DOHH2 (cell line): ENCODE data around the gene C1QTNF6.

Experiments
- H3F3A ChIP-seq: fragments of 200-600 bp; sonication (generic), shearing (Covaris generic); 2 replicates; pipeline ENCODE4 v1.6.0; 2016; ENCODE audit warnings: antibody characterized with exemption, mild to moderate bottlenecking; ENCODE audit not compliant: control insufficient read depth, insufficient read depth
- H3K27ac ChIP-seq: fragments of 200-600 bp; sonication (generic); 2 replicates; pipeline ENCODE4 v1.5.1; 2014; ENCODE audit warnings: low read depth, mild to moderate bottlenecking, low read length, moderate library complexity
- H3K27me3 ChIP-seq: fragments of 200-600 bp; sonication (generic); 2 replicates; pipeline ENCODE4 v1.6.1; 2014; ENCODE audit warnings: mild to moderate bottlenecking, low read length, mixed read lengths; ENCODE audit not compliant: control insufficient read depth
- H3K36me3 ChIP-seq: fragments of 200-600 bp; sonication (generic); 2 replicates; pipeline ENCODE4 v1.6.1; 2014; ENCODE audit warnings: mild to moderate bottlenecking, low read length, moderate library complexity, mixed read lengths; ENCODE audit not compliant: control insufficient read depth
- H3K4me1 ChIP-seq: fragments of 200-600 bp; sonication (generic); 2 replicates; pipeline ENCODE4 v1.6.1; 2014; ENCODE audit warnings: mild to moderate bottlenecking, low read length, mixed read lengths; ENCODE audit not compliant: control insufficient read depth
- H3K4me2 ChIP-seq: fragments of 200-600 bp; sonication (generic); 2 replicates; pipeline ENCODE4 v1.6.0; 2014; ENCODE audit warnings: mild to moderate bottlenecking, low read length, moderate library complexity
- H3K4me3 ChIP-seq: fragments of 200-600 bp; sonication (generic); 2 replicates; pipeline ENCODE4 v1.5.1; 2014; ENCODE audit warnings: mild to moderate bottlenecking, low read length, mixed read lengths
- H3K79me2 ChIP-seq: fragments of 200-600 bp; sonication (generic); 2 replicates; pipeline ENCODE4 v1.6.1; 2014; ENCODE audit warnings: mild to moderate bottlenecking, low read length, mixed read lengths; ENCODE audit not compliant: control insufficient read depth
- H3K9me2 ChIP-seq: fragments of 200-600 bp; sonication (generic); replicated peaks from 2 replicates; pipeline ENCODE4 v1.6.1; 2014; ENCODE audit warnings: mild to moderate bottlenecking, low read length, mixed read lengths; ENCODE audit not compliant: control insufficient read depth
- H3K9me3 ChIP-seq: fragments of 200-600 bp; sonication (generic); 2 replicates; pipeline ENCODE4 v1.6.1; 2014; ENCODE audit warnings: antibody characterized with exemption, low read length, mixed read lengths; ENCODE audit not compliant: control insufficient read depth, insufficient read depth
- H4K20me1 ChIP-seq: fragments of 200-600 bp; sonication (generic); 2 replicates; pipeline ENCODE4 v1.6.0; 2014; ENCODE audit warnings: low read depth, mild to moderate bottlenecking, antibody characterized with exemption, low read length, moderate library complexity; ENCODE audit not compliant: control insufficient read depth, insufficient read depth
- CTCF ChIP-seq: fragments of 200-600 bp; sonication (generic); IDR thresholded peaks from one replicate; pipeline ENCODE4 v1.5.1; 2014; ENCODE audit warnings: antibody characterized with exemption, mild to moderate bottlenecking, low read depth, low read length; ENCODE audit not compliant: poor library complexity, severe bottlenecking
- EZH2phosphoT487 ChIP-seq: fragments of 200-600 bp; sonication (generic); IDR thresholded peaks from 2 replicates; pipeline ENCODE4 v1.6.1; 2017; ENCODE audit warnings: borderline replicate concordance, mild to moderate bottlenecking, antibody characterized with exemption, low read length, moderate library complexity, mixed read lengths

C1QTNF6 gene

GRCh38 chr22:37164505-37164887, 23.6 kb downstream of the C1QTNF6 start:
- H3K27ac ChIP-seq, result no peak overlapping the region
- peaks cover 6% of the 10 kb centered on the region for H3K4me1 ChIP-seq
- peaks cover 9% of the 10 kb centered on the region for H3K9me3 ChIP-seq
- H3K9me2 ChIP-seq, result no peaks in the 10 kb centered on the region
- H3K4me2 ChIP-seq, result no peak overlapping the region
- H3F3A ChIP-seq, result no peaks in the 10 kb centered on the region
- no peaks in the 10 kb centered on the region for H4K20me1 ChIP-seq
- H3K27me3 ChIP-seq, result peaks cover 42% of the 10 kb centered on the region
- H3K4me3 ChIP-seq, result no peak overlapping the region
- H3K79me2 ChIP-seq, result no peaks in the 10 kb centered on the region
- TF ChIP-seq CTCF (no peak), EZH2phosphoT487 (no peak)
- no peaks in the 10 kb centered on the region for H3K36me3 ChIP-seq

GRCh38 chr22:37163575-37164504, 24.2 kb downstream of the C1QTNF6 start:
- Histone ChIP-seq H3K79me2 (no peaks in the 10 kb centered on the region), H3F3A (no peaks in the 10 kb centered on the region), H3K4me1 (peaks cover 6% of the 10 kb centered on the region), H3K9me3 (peaks cover 9% of the 10 kb centered on the region), H3K9me2 (no peaks in the 10 kb centered on the region), H3K36me3 (no peaks in the 10 kb centered on the region), H3K4me3 (no peak overlapping the region), H3K27me3 (peaks cover 42% of the 10 kb centered on the region), H4K20me1 (no peaks in the 10 kb centered on the region), H3K27ac (no peak overlapping the region), H3K4me2 (no peak overlapping the region)
- TF ChIP-seq EZH2phosphoT487 (no peak), CTCF (no peak)

GRCh38 chr22:37163096-37163489, 25.0 kb downstream of the C1QTNF6 start:
- H3K4me1 ChIP-seq, result peaks cover 6% of the 10 kb centered on the region
- no peak overlapping the region for H3K27ac ChIP-seq
- no peak overlapping the region for H3K4me2 ChIP-seq
- H3K9me3 ChIP-seq, result peaks cover 9% of the 10 kb centered on the region
- H3K36me3 ChIP-seq, result no peaks in the 10 kb centered on the region
- H3K79me2 ChIP-seq, result no peaks in the 10 kb centered on the region
- H3K4me3 ChIP-seq, result no peak overlapping the region
- no peaks in the 10 kb centered on the region for H3K9me2 ChIP-seq
- no peak for TF ChIP-seq CTCF
- no peak for TF ChIP-seq EZH2phosphoT487
- no peaks in the 10 kb centered on the region for H4K20me1 ChIP-seq
- no peaks in the 10 kb centered on the region for H3F3A ChIP-seq
- H3K27me3 ChIP-seq, result peaks cover 34% of the 10 kb centered on the region
